Kasumi-1 (cell line): ENCODE results near the gene MEF2C.
"Not testable (repeated sequence)": the region's sequence is repeated elsewhere in the genome, so short reads cannot be mapped to it uniquely, and the experiment has no call there.

Experiments used
- DNase-seq, 2 experiments: peaks; one replicate each; lab custom pipeline; 2025; lab: John Stamatoyannopoulos, UW

Gene MEF2C

GRCh38 chr5:88883059-88883835 is at the start of gene MEF2C:
Gene MEF2C, minus strand, starts transcription at chr5:88883184. Its CDS starts 59,396 bp downstream, at chr5:88823788.
- DNase-seq: peak; percentile 94 to 97

GRCh38 chr5:88932541-88932940 is 49.6 kb upstream of the MEF2C start:
- DNase-seq: no peak

GRCh38 chr5:88930335-88930734 is 47.4 kb upstream of the MEF2C start:
- DNase-seq: no peak

DNA sequence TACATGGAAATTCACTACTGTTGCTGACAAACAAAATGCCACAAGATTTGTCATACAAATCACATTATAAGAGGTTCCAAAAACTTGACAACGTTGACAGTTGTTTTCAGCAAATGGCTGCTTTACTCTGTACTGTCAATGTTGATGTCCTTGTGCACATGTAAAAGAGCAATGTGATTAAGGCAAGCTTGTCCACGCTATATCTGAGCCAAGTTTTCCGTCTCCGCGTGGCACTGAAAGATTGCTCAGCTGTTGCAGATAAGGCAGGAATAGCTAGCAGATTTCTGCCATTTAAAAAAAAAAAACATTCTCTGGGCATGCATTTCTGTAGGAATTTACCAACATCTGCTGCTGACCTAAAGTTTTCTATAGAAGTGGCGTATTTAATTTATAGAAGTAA is 46.4 kb upstream of the MEF2C start:
- DNase-seq: no peak

- DNase-seq: no peak
Observed at GRCh38 chr5:88926774-88927173, 43.8 kb upstream of the MEF2C start.

- DNase-seq: no peak
Observed at GRCh38 chr5:88925692-88926490, 42.9 kb upstream of the MEF2C start.

- no peak for DNase-seq
Observed at GRCh38 chr5:88924330-88924657, 41.3 kb upstream of the MEF2C start.

DNA sequence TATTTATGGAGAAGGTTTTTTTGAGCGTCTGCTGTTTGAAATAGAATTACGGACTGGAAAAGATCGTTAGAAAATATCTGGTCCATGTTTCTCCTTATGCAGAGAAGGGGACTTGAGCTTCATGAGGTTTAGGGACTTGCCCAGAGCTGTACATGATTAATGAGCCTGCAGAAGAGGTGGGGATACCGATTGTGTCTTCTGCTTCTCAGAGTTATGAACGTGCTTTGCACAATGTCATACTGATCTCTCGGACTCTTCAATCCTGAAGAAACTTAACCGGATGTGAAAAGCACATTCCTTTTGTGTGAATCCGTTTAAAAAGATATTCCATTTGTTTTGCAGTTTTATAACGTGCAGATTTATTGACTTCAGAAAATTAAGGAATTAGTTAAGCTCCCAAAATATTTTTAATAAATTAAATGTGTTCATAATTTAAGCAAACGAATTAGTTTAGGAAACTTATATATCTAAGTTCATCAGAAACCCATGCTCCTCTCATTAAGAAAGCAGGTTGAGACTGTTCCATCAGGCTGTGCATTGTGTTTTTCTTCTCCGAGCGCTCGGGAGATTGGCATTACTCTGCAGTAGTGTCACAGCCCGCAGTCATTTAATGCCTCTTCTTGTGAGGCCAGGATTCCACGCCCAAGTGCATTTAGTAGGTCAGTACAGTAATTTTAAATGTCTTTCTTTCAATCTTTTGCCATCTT is 40.8 kb upstream of the MEF2C start:
- DNase-seq: no peak

DNA sequence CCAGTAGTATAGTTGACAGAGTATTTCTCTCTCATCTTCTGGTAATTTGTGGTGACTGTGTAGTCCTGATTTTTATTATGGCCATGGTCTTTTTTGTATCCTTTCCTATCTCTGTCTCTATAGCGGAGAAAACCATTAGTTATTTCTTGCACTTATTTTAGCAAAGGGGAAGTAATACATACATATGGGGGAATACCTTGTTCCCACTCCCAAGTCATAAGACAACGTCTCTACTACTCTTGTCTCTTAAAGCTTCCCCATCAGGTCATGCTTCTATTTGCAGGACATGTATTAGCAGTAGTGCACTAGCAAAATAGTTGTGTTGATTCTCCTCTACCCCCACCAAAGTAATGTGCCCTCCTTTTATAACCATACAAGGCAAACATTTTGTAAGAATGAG is 29.8 kb upstream of the MEF2C start:
- not testable (repeated sequence) for DNase-seq

DNA sequence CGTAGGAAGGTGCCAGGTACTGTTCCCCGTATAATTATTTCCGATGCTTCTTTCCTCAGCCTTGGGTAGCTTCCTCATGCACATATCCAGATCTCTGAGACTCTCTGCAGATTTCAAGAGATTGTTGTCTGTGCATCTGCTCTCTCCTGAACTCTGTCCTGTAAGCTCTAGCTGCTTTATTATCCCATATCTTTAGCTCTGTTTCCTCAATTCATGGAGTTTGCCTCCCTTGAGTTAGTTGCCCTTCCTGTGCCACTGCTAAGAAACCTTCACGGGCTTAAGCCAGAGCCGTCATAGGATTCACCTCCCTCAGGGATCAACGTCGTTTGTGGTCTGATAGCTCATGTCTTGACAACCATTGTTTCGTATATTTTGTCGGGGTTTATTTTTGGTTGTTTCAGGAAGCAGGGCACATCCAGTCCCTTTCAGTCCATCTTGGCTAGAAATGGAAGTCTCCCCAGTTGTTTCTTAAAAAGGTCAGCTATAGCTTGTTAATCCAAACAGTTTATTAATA is 28.1 kb upstream of the MEF2C start:
- DNase-seq: not testable (repeated sequence)

DNA sequence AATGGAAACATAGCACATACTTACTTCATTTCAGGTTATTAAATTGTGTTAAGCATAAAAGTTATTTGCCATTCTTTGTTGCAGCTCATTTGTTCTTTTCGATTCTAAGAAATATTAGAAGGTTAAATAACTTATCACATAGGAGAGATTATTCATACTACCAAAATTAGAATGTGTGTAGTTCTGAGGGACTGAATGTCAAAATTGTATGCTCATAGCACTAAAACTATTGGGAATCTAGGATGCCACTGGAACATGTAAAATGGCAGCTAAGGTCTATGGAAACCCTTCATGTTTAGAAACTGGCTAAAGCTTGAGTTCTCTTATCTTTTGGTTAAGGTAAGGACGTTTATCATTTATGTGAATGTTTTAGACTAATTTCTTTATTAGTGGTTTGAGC is 21.5 kb upstream of the MEF2C start:
- not testable (repeated sequence) for DNase-seq

GRCh38 chr5:88903966-88904365 is 21.0 kb upstream of the MEF2C start:
- not testable (repeated sequence) for DNase-seq

GRCh38 chr5:88901077-88901476 is 18.1 kb upstream of the MEF2C start:
- not testable (repeated sequence) for DNase-seq

- no peak for DNase-seq
Observed at GRCh38 chr5:88899096-88899737, 16.2 kb upstream of the MEF2C start.

DNA sequence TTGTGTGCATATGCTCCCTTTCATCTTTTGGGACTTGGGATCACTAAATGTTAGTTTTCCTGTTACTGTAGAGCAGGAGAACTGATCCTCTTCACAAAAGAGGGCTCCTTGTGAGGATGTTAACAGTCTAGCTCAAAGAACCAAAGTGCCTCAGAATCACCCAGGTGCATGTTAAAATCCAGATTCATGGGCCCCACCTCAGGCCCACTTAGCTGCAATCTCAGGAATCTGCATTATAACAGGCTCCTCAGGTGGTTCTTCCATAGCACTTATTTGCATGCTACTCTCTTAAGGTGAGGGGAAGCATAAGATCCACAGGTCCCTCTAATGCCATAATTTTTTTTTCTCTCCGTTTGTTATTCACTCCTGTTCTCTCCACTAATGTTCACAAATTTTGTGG is 14.8 kb upstream of the MEF2C start:
- DNase-seq: no peak

DNA sequence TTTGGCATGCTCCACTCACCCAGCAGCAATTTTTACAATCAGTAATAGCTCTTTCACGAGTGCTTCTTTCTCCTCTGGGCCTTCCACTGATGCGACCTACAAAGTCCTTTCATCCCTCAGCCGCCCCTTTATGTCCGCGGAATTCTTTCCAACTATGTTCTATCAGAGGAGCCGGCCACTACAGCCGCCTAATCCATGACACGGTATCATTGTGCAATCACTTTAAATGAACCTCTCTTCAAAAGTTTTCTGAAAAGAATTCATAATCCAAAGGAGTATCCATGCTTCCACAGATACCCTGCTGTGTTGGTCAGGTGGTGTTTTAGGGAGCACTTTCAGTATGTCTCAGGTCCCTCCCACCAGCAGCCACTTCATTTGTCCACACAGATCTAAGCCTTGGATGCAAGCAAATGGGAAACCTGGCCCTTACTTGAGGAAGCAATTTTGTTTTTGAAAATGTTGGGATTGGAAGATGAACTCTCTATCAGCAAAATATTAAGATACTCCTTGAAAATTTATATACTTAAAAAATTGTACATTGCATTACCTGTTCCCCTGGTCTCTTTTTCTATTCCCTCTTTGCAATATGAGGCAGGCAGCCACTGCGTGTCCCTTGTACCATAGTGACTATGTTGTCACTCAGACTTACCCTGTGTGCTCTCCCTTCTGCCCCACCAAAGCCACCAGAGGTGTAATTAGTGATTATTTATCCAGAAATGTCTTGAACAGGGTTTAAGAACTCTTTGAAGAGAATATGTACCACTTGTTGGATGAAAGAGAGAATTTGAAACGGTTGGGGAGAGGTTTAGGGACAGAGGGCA is 12.9 kb upstream of the MEF2C start:
- DNase-seq: no peak

- no peak for DNase-seq
Observed at GRCh38 chr5:88892669-88893068, 9.7 kb upstream of the MEF2C start.

DNA sequence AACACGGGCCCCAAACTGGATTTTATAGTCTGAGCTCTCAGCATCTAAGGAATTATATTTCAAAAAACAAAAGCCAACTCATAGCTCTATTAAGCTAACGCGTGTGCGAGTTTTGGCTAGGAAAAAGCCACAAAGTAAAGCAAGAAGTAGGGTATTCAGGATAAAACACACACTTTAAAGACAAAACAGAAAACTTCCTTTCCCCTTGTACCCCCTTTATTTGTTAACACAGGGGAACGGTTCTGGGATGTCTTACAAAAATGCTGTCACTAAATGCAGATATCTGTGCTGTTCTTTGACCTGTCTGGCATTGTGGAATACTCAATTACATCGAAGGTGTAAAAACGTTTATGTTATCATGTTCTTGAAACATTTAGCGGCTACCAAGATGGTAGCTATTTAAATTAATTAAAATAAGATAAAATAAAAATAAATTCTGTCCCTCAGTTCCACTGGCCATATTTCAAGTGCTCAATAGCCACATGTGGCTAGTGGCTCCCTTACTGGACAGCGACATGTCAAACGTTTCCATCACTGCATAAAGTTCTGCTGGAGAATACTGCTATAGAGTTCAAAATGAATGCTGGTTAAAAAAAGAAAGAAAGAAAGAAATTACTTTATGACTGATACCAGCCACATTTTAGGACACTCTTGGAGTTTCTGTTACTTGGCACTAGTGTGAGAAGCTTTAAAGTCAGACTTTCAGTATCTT is 7.2 kb upstream of the MEF2C start:
- no peak for DNase-seq

GRCh38 chr5:88889189-88890069 is 6.4 kb upstream of the MEF2C start:
- DNase-seq: peak; percentile 72 to 76

- peak in 1 of 2 experiments; percentile 72 for DNase-seq
Observed at GRCh38 chr5:88888848-88889188, 5.8 kb upstream of the MEF2C start.
